Measurements from ENCODE around the gene HACE1. TPM values are rescaled to one million over a fixed set of nuclear protein-coding genes. Genes with fewer than 3 reads are reported as not detected.

The HACE1 gene
- total RNA-seq, 1 experiment from 2014 or later: 4.3 TPM

DNA sequence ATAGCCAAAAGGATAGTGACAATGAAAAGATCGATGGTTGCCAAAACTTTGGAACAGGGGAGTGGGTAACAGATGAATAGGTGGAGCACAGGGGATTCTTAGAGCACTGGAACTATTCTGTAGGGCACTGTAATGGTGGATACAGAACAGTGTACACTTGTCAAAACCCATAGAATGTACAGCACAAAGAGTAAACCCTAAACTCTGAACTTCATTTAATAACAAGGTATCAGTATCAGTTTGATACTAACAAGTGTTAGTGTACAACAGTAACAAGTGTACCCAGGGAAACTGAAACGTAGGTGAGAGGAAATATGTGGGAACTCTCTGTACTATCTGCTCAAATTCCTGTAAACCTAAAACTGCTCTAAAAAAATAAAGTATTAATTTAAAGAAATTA is 179.2 kb downstream of the HACE1 start:
- Histone ChIP-seq H3K9me3 (ENCODE audit: low read length) (no peaks in the 10 kb centered on the region), H3K9me2 (replicated peaks; ENCODE audit: low read length) (no peaks in the 10 kb centered on the region), H3K36me3 (ENCODE audit: low read depth, low read length) (no peaks in the 10 kb centered on the region; the same call in 1 of the 2 replicates), H3K79me2 (ENCODE audit: low read length) (no peaks in the 10 kb centered on the region), H3K4me2 (ENCODE audit: low read length) (no peak overlapping the region), H3K27me3 (ENCODE audit: low read length) (no peaks in the 10 kb centered on the region), H3F3A (ENCODE audit: low read length, unreplicated experiment) (no peaks in the 10 kb centered on the region), H3K4me3 (ENCODE audit: low read length) (no peak overlapping the region), H2AFZ (ENCODE audit: low read length) (no peak overlapping the region), H3K4me1 (ENCODE audit: insufficient read depth, low read length) (0 out of 2 replicates have a peak, but pooled peaks cover 3% of the 10 kb centered on the region), H3K9ac (ENCODE audit: low read length) (no peak overlapping the region), H3K27ac (ENCODE audit: low read length) (no peak overlapping the region), H4K20me1 (ENCODE audit: low read length) (no peaks in the 10 kb centered on the region)
- POLR2A ChIA-PET (ENCODE audit: unreplicated experiment): no interaction called here
- no peak for DNase-seq
- CTCF ChIA-PET: no interaction called here
- TF ChIP-seq EZH2 (IDR thresholded peaks at IDR 0.05; ENCODE audit: low read length, unreplicated experiment) (no peak), EZH2phosphoT487 (IDR thresholded peaks at IDR 0.05; ENCODE audit: borderline replicate concordance, low read length) (no peak)
- TF ChIP-seq, protein P1, sequence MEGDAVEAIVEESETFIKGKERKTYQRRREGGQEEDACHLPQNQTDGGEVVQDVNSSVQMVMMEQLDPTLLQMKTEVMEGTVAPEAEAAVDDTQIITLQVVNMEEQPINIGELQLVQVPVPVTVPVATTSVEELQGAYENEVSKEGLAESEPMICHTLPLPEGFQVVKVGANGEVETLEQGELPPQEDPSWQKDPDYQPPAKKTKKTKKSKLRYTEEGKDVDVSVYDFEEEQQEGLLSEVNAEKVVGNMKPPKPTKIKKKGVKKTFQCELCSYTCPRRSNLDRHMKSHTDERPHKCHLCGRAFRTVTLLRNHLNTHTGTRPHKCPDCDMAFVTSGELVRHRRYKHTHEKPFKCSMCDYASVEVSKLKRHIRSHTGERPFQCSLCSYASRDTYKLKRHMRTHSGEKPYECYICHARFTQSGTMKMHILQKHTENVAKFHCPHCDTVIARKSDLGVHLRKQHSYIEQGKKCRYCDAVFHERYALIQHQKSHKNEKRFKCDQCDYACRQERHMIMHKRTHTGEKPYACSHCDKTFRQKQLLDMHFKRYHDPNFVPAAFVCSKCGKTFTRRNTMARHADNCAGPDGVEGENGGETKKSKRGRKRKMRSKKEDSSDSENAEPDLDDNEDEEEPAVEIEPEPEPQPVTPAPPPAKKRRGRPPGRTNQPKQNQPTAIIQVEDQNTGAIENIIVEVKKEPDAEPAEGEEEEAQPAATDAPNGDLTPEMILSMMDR (conservative IDR thresholded peaks at IDR 0.05; ENCODE audit: low read depth, low read length): no peak
- BruUV-seq (replicated peaks): no TSS peak
- ATAC-seq: no peak
- intact Hi-C loops (cut with micrococcal nuclease): no loop called here

DNA sequence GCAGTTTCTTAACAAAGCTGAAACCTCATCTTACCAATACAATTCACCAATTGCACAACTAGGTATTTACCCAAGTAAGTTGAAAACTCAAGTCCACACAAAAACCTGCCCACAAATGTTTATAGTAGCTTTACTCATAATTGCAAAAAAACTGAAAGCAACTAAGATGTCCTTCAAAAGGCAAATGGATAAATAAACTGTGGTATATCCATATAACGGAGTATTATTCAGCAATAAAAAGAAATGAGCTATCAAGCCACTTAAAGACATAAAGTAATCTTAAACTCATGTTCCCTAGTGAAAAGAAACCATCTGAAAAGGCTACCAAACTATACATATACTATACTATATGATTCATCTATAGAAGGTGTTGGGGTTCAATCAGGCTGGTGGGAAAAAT is 179.7 kb downstream of the HACE1 start:
- H3K27ac ChIP-seq (ENCODE audit: low read length): no peak overlapping the region
- H4K20me1 ChIP-seq (ENCODE audit: low read length): no peaks in the 10 kb centered on the region
- H3K36me3 ChIP-seq (ENCODE audit: low read depth, low read length): no peaks in the 10 kb centered on the region; the same call in 1 of the 2 replicates
- ATAC-seq: no peak
- DNase-seq: no peak
- no peaks in the 10 kb centered on the region for H3K27me3 ChIP-seq (ENCODE audit: low read length)
- no peaks in the 10 kb centered on the region for H3K9me3 ChIP-seq (ENCODE audit: low read length)
- CTCF ChIA-PET: no interaction called here
- H3K4me1 ChIP-seq (ENCODE audit: insufficient read depth, low read length): 0 out of 2 replicates have a peak, but pooled peaks cover 3% of the 10 kb centered on the region
- BruUV-seq (replicated peaks): no TSS peak
- no peaks in the 10 kb centered on the region for H3F3A ChIP-seq (ENCODE audit: low read length, unreplicated experiment)
- no peak overlapping the region for H2AFZ ChIP-seq (ENCODE audit: low read length)
- no peak overlapping the region for H3K9ac ChIP-seq (ENCODE audit: low read length)
- no peak overlapping the region for H3K4me2 ChIP-seq (ENCODE audit: low read length)
- intact Hi-C loops (cut with micrococcal nuclease): no loop called here
- H3K79me2 ChIP-seq (ENCODE audit: low read length): no peaks in the 10 kb centered on the region
- H3K4me3 ChIP-seq (ENCODE audit: low read length): no peak overlapping the region
- POLR2A ChIA-PET (ENCODE audit: unreplicated experiment): no interaction called here
- H3K9me2 ChIP-seq (replicated peaks; ENCODE audit: low read length): no peaks in the 10 kb centered on the region
- TF ChIP-seq, protein P1 (conservative IDR thresholded peaks at IDR 0.05; ENCODE audit: low read depth, low read length): no peak
- TF ChIP-seq EZH2phosphoT487 (IDR thresholded peaks at IDR 0.05; ENCODE audit: borderline replicate concordance, low read length) (no peak), EZH2 (IDR thresholded peaks at IDR 0.05; ENCODE audit: low read length, unreplicated experiment) (no peak)

Other genes starting within 250 kb of the HACE1 start
- gene LIN28B, start 97.2 kb upstream of the HACE1 start, total RNA-seq (2014; rRNA removed): 0.11 TPM in 1 of 2 replicates, not detected in the other

Data from PC-3 (cell line).